GM06990 (cell line): Measurements from ENCODE around the gene HRCT1.

Experiments used
- DNase-seq: peaks from one replicate; pipeline ENCODE4 v3.0.0-alpha.2; 2011; ENCODE audit not compliant: insufficient read length; ENCODE audit errors: extremely low read depth
- H3K27me3 ChIP-seq: replicated peaks from 2 replicates; pipeline ENCODE4 v1.6.0; 2011; ENCODE audit warnings: low read length; ENCODE audit not compliant: control insufficient read depth, insufficient read depth
- H3K36me3 ChIP-seq: 2 replicates; pipeline ENCODE4 v1.5.1; 2011; ENCODE audit warnings: low read length; ENCODE audit not compliant: control insufficient read depth, insufficient read depth
- H3K4me3 ChIP-seq: replicated peaks from 2 replicates; pipeline ENCODE4 v1.5.1; 2011; ENCODE audit warnings: low read depth, mild to moderate bottlenecking, control low read depth, low read length
- TF ChIP-seq, protein P1 (sequence below): IDR thresholded peaks from 2 replicates; pipeline ENCODE4 v1.5.1; 2011; ENCODE audit warnings: low read length, control low read depth, mild to moderate bottlenecking, inconsistent platforms; ENCODE audit not compliant: insufficient read depth, poor library complexity, severe bottlenecking

HRCT1 gene

DNA sequence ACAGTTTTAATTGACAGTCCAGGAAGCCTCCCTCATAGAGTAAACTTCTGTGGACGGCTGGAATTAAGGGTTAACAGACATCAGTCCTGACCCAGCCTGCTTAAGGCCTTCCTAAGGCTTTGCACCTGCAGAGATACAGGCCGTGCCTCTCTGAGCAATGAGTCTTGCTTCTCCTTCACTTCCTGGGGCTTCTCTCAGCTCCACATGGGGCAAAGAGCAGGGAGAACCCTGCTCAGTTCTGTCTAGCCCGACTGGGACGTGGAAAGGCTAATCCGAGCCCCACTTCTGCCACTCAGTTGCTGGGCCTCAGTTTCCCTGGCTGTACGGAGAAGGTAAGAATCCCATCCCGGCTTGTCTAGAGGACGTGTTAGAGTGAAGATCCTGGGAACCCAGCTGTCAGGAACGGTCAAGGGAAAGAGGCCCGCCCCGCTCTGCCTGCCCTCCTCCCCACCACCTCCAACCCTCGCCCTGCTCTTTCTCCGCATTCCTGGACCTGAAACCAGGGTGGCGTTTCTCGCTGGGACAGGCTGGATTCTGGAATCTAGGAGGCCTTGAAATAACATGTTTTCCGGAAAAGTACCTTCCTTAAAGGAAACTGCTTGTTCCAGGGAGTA lies 9.8 kb downstream of the HRCT1 start:
- H3K4me3 ChIP-seq, result no peak overlapping the region
- TF ChIP-seq, protein P1, sequence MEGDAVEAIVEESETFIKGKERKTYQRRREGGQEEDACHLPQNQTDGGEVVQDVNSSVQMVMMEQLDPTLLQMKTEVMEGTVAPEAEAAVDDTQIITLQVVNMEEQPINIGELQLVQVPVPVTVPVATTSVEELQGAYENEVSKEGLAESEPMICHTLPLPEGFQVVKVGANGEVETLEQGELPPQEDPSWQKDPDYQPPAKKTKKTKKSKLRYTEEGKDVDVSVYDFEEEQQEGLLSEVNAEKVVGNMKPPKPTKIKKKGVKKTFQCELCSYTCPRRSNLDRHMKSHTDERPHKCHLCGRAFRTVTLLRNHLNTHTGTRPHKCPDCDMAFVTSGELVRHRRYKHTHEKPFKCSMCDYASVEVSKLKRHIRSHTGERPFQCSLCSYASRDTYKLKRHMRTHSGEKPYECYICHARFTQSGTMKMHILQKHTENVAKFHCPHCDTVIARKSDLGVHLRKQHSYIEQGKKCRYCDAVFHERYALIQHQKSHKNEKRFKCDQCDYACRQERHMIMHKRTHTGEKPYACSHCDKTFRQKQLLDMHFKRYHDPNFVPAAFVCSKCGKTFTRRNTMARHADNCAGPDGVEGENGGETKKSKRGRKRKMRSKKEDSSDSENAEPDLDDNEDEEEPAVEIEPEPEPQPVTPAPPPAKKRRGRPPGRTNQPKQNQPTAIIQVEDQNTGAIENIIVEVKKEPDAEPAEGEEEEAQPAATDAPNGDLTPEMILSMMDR, result no peak
- DNase-seq, result no peak
- no peaks in the 10 kb centered on the region for H3K36me3 ChIP-seq
- H3K27me3 ChIP-seq, result no peaks in the 10 kb centered on the region

DNA sequence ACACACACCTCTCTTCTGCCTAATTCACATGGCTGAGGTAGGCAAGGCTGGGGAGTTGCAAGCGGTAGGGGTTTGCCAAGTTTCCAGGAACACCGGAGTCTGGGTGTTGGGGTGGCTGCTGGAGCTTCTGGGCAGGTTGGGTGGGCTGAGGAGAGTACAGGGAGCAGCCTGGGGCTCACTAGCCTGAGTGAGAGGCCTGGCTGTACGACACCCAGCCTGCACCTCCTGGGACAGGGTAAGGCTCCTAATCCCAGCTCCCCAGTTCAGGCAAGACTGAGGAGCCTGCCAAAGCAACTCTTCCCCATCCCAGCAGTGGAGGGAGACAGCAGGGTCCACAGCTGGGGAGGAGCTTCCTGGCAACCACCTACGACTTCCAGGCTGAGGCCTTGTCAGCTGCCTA lies 11.3 kb downstream of the HRCT1 start:
- Histone ChIP-seq H3K4me3 (no peak overlapping the region), H3K36me3 (no peaks in the 10 kb centered on the region), H3K27me3 (no peaks in the 10 kb centered on the region)
- no peak for DNase-seq
- TF ChIP-seq, protein P1, result no peak

DNA sequence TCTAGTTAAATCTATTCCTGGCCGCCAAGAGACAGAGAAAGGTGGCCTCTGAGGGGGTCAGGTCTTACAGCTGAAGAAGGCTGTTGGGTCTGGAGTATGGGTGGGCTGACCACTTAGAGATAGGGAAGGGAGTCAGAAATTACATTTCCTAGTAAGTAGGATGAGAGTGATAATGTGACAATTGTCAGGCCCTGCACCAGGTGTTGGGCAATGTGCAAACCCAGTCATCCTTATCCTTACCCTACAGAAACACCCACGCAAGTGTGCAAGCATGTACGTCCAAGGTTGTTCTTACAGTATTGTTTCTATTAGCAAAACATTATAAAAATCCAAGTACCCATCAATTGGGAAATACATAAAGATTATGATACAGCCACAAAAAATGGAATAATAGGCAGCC lies 12.8 kb downstream of the HRCT1 start:
- Histone ChIP-seq H3K27me3 (no peaks in the 10 kb centered on the region), H3K4me3 (no peak overlapping the region), H3K36me3 (no peaks in the 10 kb centered on the region)
- TF ChIP-seq, protein P1, result no peak
- DNase-seq, result no peak

DNA sequence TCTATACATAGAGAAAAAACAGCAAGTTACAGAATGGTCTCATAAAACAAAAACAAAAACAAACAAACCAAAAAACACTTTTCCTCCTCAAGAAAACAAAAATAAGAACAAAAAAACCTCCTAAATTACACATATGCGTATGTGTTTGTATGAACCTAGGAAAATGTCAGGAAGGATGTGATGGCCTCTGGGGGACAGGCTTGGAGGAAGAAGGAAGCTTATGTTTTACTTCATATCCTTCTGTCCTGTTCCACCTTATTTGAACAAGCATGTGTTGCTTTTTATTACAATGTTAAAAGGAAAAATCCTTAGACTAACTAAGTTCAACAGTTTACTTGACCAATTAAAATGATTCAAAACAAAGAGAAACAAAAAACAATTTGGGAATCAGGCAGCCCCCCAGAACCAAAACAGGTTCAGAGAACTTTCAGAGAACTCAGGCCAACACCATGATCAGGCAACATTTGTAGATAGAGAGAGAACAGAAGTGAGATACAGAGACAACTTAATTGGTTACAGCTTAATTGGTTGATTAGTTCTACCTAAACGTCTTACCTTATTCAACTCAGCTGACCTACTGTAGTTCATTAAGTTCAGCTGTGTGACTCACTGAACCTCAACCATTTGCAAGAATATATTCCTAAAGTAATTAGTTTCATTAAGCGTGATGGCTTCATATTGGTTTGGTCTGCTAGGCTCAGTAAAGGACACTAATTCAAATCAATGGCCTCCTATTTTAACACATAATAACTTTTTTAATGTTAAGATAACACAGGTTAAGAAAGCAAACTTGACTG lies 13.4 kb downstream of the HRCT1 start:
- Histone ChIP-seq H3K4me3 (no peak overlapping the region), H3K36me3 (no peaks in the 10 kb centered on the region), H3K27me3 (no peaks in the 10 kb centered on the region)
- TF ChIP-seq, protein P1, result no peak
- no peak for DNase-seq

DNA sequence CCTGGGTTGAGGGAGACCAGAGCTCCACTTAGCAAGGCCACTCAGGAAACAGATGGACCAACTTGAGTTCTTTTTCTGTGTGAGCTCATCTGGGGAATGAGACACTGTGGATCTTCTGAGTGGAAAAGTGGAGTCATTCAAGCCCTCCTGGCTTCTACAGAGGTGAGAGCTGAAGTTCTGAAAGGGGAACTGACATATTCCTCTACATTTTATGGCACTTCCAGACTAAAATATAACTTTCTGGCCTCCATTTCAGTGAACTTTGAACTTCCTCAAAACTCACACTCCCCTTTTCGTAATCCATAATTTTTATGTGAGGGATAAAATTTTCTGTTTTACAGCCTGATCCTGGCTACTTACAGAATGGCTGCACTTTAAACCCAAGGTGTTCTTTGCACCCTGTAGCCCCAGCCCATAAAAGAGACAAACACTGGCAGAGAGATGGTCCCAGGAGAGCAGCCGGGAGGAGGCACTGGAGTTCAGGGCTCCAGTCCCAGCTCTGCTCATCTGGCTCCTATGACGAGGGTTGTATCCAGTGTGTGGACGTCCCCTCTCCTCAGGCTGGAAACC lies 14.1 kb downstream of the HRCT1 start:
- TF ChIP-seq, protein P1, result no peak
- Histone ChIP-seq H3K27me3 (no peaks in the 10 kb centered on the region), H3K4me3 (no peak overlapping the region), H3K36me3 (no peaks in the 10 kb centered on the region)
- DNase-seq, result no peak
